Small intestine (tissue), 7 donors: Measurements from ENCODE around the gene ACKR2. TPM values are rescaled to one million over a fixed set of nuclear protein-coding genes. Genes with fewer than 3 reads are reported as not detected.
A peak's percentile ranks its signal among the peaks of the same experiment; 100 is the strongest.

Source experiments
- DNase-seq, 2 donors: peaks; one replicate each; pipeline versions ENCODE4 v3.0.0 to v3.0.0-alpha.2; 2013
- FAIRE-seq: peaks from 2 replicates; lab custom pipeline; 2012; peaks lifted over from hg19 to GRCh38; lab: Jason Lieb, UNC
- H3K27ac ChIP-seq, 3 donors: one replicate each; pipeline ENCODE4 v1.5.1; 2013; ENCODE audit warnings: low read length in 2 of 3, mild to moderate bottlenecking in 2 of 3, control low read depth in 1 of 3, inconsistent platforms in 1 of 3, low read depth in 1 of 3, moderate library complexity in 1 of 3
- H3K27me3 ChIP-seq, 3 donors: one replicate each; pipeline ENCODE4 v1.6.1; 2013; ENCODE audit warnings: low read length in 3 of 3, inconsistent platforms in 1 of 3; ENCODE audit not compliant: control insufficient read depth in 3 of 3, insufficient read depth in 3 of 3
- H3K36me3 ChIP-seq, 3 donors: one replicate each; pipeline ENCODE4 v1.6.1; 2013; ENCODE audit warnings: low read length in 3 of 3, inconsistent platforms in 1 of 3, low read depth in 1 of 3, mild to moderate bottlenecking in 1 of 3, moderate library complexity in 1 of 3; ENCODE audit not compliant: control insufficient read depth in 3 of 3, insufficient read depth in 2 of 3
- H3K4me1 ChIP-seq, 3 donors: one replicate each; pipeline ENCODE4 v1.6.1; 2013; ENCODE audit warnings: low read length in 2 of 3, inconsistent platforms in 1 of 3, low read depth in 1 of 3, mild to moderate bottlenecking in 1 of 3, moderate library complexity in 1 of 3; ENCODE audit not compliant: control insufficient read depth in 3 of 3, insufficient read depth in 2 of 3
- H3K4me3 ChIP-seq, 3 donors: one replicate each; pipeline ENCODE4 v1.5.1; 2013; ENCODE audit warnings: low read length in 3 of 3, control low read depth in 1 of 3, inconsistent platforms in 1 of 3, low read depth in 1 of 3, mild to moderate bottlenecking in 1 of 3, moderate library complexity in 1 of 3
- H3K9me3 ChIP-seq, 2 donors: one replicate each; pipeline ENCODE4 v1.6.1; 2013; ENCODE audit warnings: low read depth in 1 of 2, low read length in 1 of 2; ENCODE audit not compliant: control insufficient read depth in 2 of 2, insufficient read depth in 1 of 2
- WGBS, 3 donors: extraction: QIAGEN DNeasy Blood & Tissue Kit; methylation state at CpG; one replicate each; pipeline ENCODE4 v1.1.7; 2013; 5-methylcytosine and 5-hydroxymethylcytosine counted together
- polyA plus RNA-seq, 4 donors: library from polyadenylated mRNA; stranded (reverse) in 3 of 4; unstranded in 1 of 4; fragments of 200-250 nt in 3 of 4; fragments of 120-200 nt in 1 of 4; gene quantifications; one replicate each; pipeline versions ENCODE4 v1.2.1 to v1.2.3, GENCODE V29; 2013
- donor health status: healthy with polysubstance abuse.
- donor health status: control.
- donor health status: control.
- donor health status: Bipolar disorder and iron deficiency.
- donor health status: healthy.

Gene ACKR2
- polyA plus RNA-seq, 4 donors, result 0.22 to 2.5 (median 1.3) TPM

GRCh38 chr3:42795621-42796181 is 13.5 kb upstream of the ACKR2 start:
- no peak overlapping the region for H3K4me3 ChIP-seq
- DNase-seq (no peak), FAIRE-seq (no peak)
- H3K4me1 ChIP-seq, result peaks cover 0 to 2% (median 0%) of the 10 kb centered on the region in 3 donors
- H3K27ac ChIP-seq, result no peak overlapping the region
- peaks cover 0 to 2% of the 10 kb centered on the region in 2 donors for H3K9me3 ChIP-seq
- H3K36me3 ChIP-seq, result peaks cover 0 to 16% (median 3%) of the 10 kb centered on the region in 3 donors
- 54 to 80% (median 77%) methylated on average over 2 of the region's 2 CpGs for WGBS, 3 donors
- H3K27me3 ChIP-seq, result no peaks in the 10 kb centered on the region

DNA sequence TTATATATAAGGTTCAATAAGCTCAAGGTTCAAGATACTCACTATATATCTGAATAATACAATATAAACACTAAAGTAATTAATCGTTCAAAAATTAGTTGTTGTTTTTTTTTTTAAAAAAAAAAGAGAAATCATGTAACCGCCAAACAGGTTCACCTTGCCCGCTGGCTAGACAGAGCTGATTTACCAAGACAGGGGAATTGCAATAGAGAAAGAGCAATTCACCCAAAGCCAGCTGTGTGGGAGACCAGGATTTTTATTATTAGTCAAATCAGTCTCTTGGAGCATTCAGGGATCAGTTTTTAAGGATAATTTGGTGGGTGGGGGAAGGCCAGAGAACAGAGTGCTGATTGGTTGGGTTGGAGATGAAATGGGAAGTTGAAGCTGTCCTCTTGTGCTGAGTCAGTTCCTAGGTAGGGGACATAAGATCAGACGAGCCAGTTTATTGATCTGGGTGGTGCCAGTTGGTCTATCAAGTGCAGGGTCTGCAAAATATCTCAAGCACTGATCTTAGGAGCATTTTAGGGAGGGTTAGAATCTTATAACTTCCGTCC is 12.8 kb upstream of the ACKR2 start:
- no peak overlapping the region for H3K4me3 ChIP-seq
- no peak for DNase-seq
- H3K36me3 ChIP-seq, result peaks cover 0 to 16% (median 3%) of the 10 kb centered on the region in 3 donors
- H3K27ac ChIP-seq, result no peak overlapping the region
- 71 to 81% (median 78%) methylated on average over 4 to 5 of the region's 5 CpGs for WGBS, 3 donors
- FAIRE-seq, result no peak
- H3K27me3 ChIP-seq, result no peaks in the 10 kb centered on the region
- H3K9me3 ChIP-seq, result peaks cover 0 to 2% of the 10 kb centered on the region in 2 donors
- H3K4me1 ChIP-seq, result peaks cover 0 to 2% (median 0%) of the 10 kb centered on the region in 3 donors

GRCh38 chr3:42799376-42799775 is 9.9 kb upstream of the ACKR2 start:
- 80 to 82% (median 80%) methylated on average over 7 of the region's 7 CpGs for WGBS, 3 donors
- Histone ChIP-seq H3K27me3 (no peaks in the 10 kb centered on the region), H3K4me3 (no peak overlapping the region), H3K36me3 (peaks cover 0 to 7% (median 1%) of the 10 kb centered on the region in 3 donors), H3K27ac (no peak overlapping the region), H3K4me1 (peaks cover 0 to 8% (median 7%) of the 10 kb centered on the region in 3 donors), H3K9me3 (peaks cover 0 to 2% of the 10 kb centered on the region in 2 donors)
- DNase-seq (no peak), FAIRE-seq (no peak)

- H3K27ac ChIP-seq, result peak overlapping the region in 1 of 3 donors; percentile 44
- 89 to 94% (median 93%) methylated on average over 2 of the region's 2 CpGs for WGBS, 3 donors
- FAIRE-seq (no peak), DNase-seq (no peak)
- H3K9me3 ChIP-seq, result peaks cover 0 to 2% of the 10 kb centered on the region in 2 donors
- peaks cover 0 to 4% (median 1%) of the 10 kb centered on the region in 3 donors for H3K36me3 ChIP-seq
- H3K27me3 ChIP-seq, result peaks cover 0 to 1% (median 0%) of the 10 kb centered on the region in 3 donors
- peaks cover 0 to 11% (median 9%) of the 10 kb centered on the region in 3 donors for H3K4me1 ChIP-seq
- H3K4me3 ChIP-seq, result no peak overlapping the region
These were observed 9.0 kb upstream of the ACKR2 start for GRCh38 chr3:42800251-42800650.

GRCh38 chr3:42801048-42801620 is 8.1 kb upstream of the ACKR2 start:
- H3K9me3 ChIP-seq, result peaks cover 0 to 2% of the 10 kb centered on the region in 2 donors
- H3K4me3 ChIP-seq, result no peak overlapping the region
- no peak overlapping the region for H3K27ac ChIP-seq
- H3K27me3 ChIP-seq, result peaks cover 0 to 4% (median 0%) of the 10 kb centered on the region in 3 donors
- H3K4me1 ChIP-seq, result peaks cover 0 to 15% (median 10%) of the 10 kb centered on the region in 3 donors
- peaks cover 0 to 4% (median 1%) of the 10 kb centered on the region in 3 donors for H3K36me3 ChIP-seq
- FAIRE-seq (no peak), DNase-seq (peak in 1 of 2 donors; percentile 25)
- WGBS, 3 donors, result 78 to 83% (median 81%) methylated on average over 3 of the region's 3 CpGs

DNA sequence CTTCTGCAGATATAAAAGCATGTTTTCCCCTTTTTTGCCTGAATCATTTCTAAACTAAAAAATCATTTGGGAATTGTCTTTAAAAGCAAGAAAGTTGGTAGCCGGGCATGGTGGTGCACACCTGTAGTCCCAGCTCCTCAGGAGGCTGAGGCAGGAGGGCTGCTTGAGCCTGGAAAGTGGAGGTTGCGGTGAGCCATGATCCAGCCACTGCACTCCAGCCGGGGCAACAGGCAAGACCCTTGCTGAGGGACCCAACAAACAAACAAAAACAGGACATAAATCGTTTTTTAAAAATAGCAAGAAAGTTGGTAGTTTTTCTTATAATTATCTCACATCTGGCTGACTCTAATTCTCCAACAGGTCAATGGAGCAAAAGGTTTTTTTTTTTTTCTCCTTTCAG is 7.5 kb upstream of the ACKR2 start:
- DNase-seq (no peak), FAIRE-seq (no peak)
- peaks cover 0 to 15% (median 10%) of the 10 kb centered on the region in 3 donors for H3K4me1 ChIP-seq
- H3K4me3 ChIP-seq, result peak overlapping the region in 1 of 3 donors; percentile 2
- no peaks in the 10 kb centered on the region for H3K9me3 ChIP-seq
- H3K36me3 ChIP-seq, result peaks cover 0 to 4% (median 0%) of the 10 kb centered on the region in 3 donors
- H3K27ac ChIP-seq, result no peak overlapping the region
- 89 to 92% (median 92%) methylated on average over 4 of the region's 4 CpGs for WGBS, 3 donors
- peaks cover 0 to 4% (median 0%) of the 10 kb centered on the region in 3 donors for H3K27me3 ChIP-seq

DNA sequence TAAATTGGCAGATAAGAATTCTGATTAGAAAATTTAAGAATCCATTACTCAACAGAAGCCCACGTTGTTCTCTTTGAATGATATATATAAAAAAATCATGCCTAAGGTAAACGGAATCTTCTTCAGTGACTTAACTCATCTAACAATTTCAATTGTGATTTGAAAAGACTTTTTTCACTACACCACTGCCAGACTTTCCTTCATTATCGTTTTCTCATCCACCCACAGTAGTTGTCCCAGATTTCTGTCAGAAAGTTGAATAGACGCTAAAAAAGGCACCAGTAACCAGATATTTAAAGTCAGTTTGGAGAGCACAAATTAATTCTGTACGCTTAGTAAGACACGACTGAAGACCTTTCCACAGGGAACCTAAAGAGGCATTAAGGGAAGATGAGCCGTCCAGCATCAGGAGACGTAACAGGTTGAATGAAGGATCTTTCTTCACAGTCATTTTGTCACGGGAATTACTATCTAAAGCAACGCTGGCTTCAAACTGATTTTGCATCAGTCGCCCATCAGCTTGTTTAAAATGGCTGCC is 6.3 kb upstream of the ACKR2 start:
- H3K4me3 ChIP-seq, result peak overlapping the region; percentile 86 to 95 (median 90)
- H3K9me3 ChIP-seq, result no peaks in the 10 kb centered on the region
- FAIRE-seq (no peak), DNase-seq (no peak)
- peak overlapping the region; percentile 97 to 100 (median 98) for H3K27ac ChIP-seq
- peaks cover 0 to 4% (median 0%) of the 10 kb centered on the region in 3 donors for H3K27me3 ChIP-seq
- WGBS, 3 donors, result 21 to 53% (median 37%) methylated on average over 11 of the region's 11 CpGs
- H3K36me3 ChIP-seq, result peaks cover 0 to 4% (median 0%) of the 10 kb centered on the region in 3 donors
- H3K4me1 ChIP-seq, result peaks cover 0 to 15% (median 10%) of the 10 kb centered on the region in 3 donors

DNA sequence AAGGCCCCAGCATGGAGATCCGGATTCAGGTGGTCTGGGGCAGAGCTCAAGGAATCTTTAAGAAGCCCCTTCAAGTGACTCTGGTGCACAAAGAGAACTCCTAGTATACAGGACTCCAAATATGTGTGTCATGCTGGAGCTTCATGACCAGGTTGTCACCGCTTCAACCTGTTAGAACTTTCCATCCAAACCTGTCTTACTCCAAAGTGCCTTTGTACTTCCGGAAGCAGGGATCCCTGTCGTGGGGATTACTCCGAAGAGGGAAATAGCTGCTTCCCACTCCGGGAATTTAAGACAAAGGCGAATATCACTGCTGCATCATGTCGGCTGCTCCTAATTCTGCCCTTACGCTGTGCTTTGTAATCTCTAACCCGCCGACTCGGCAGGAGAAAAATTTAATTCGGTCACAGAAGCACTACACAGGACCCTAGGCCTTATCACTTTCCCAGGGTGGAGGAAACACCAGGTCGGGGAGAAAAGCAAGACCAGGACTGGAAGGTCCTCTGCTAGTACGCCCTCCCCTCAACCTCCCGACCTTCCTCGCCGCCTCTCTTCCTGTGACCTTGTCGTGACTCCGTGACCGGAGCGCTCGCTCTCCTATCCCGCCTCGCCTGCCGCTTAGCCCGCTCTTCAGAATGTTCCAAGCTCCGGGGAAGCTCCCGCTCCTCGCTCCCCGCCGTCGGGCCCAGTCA is 5.7 kb upstream of the ACKR2 start:
- Histone ChIP-seq H3K27me3 (peaks cover 0 to 4% (median 0%) of the 10 kb centered on the region in 3 donors), H3K9me3 (no peaks in the 10 kb centered on the region), H3K36me3 (peaks cover 0 to 4% (median 0%) of the 10 kb centered on the region in 3 donors), H3K4me1 (peaks cover 0 to 15% (median 10%) of the 10 kb centered on the region in 3 donors), H3K4me3 (peak overlapping the region; percentile 86 to 95 (median 90)), H3K27ac (peak overlapping the region; percentile 97 to 100 (median 98))
- no peak for FAIRE-seq
- peak; percentile 58 to 87 for DNase-seq
- WGBS, 3 donors, result 1 to 2% (median 2%) methylated on average over 33 of the region's 33 CpGs
